ENCODE results near the gene BACE2.

The BACE2 gene

DNA sequence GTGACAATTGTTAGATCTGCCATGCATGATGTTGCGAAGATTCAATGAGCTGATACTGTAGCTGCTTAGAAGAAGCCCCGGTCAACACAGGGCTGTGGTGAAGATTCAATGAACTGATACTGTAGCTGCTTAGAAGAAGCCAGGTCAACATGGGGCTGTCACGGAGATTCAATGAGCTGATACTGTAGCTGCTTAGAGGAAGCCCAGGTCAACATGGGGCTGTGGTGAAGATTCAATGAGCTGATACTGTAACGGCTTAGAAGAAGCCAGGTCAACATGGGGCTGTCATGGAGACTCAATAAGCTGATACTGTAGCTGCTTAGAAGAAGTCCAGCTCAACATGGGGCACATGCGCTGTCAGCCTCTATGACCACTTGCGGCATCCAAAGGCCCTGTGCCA lies 18.8 kb upstream of the BACE2 start:
- DNase-seq: no peak

DNA sequence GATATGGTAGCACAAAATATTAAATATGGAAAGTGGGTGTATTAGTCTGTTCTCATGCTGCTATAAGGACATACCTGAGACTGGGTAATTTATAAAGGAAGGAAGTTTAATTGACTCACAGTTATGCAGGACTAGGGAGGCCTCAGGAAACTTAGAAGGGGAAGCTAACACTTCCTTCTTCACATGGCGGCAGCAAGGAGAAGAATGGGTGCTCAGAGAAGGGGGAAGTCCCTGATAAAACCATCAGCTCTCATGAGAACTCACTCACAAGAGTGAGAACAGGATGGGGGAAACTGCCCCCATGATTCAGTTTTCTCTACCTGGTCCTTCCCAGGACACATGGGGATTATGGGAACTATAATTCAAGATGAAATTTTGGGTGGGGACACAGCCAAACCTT lies 15.8 kb upstream of the BACE2 start:
- no peak for DNase-seq

DNA sequence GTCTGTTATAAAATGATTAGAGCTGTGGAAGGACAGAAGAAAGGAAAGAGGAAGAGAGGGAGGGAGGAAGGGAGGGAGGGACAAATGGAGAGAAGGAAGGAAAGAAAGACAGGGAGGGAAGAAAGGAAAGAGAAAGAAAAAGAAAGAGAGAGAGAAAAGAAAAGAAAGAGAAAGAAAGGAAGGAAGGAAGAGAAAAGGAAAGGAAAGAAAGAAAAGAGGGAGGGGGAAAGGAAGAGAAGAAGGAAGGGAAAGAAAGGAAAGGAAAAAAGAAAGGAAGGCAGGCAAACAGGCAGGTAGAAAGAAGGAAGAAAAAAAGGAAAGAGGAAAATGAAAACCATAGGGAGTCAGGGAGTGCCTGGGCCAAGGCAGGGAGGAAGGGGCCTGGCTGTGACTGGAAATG lies 14.5 kb upstream of the BACE2 start:
- DNase-seq: no peak

- DNase-seq: no peak
Observed at GRCh38 chr21:41156142-41156541, 11.8 kb upstream of the BACE2 start.

- DNase-seq: no peak
Observed at GRCh38 chr21:41158026-41158425, 9.9 kb upstream of the BACE2 start.

- no peak for DNase-seq
Observed at GRCh38 chr21:41160036-41160435, 7.9 kb upstream of the BACE2 start.

- DNase-seq: no peak
Observed at GRCh38 chr21:41161428-41161827, 6.5 kb upstream of the BACE2 start.

DNA sequence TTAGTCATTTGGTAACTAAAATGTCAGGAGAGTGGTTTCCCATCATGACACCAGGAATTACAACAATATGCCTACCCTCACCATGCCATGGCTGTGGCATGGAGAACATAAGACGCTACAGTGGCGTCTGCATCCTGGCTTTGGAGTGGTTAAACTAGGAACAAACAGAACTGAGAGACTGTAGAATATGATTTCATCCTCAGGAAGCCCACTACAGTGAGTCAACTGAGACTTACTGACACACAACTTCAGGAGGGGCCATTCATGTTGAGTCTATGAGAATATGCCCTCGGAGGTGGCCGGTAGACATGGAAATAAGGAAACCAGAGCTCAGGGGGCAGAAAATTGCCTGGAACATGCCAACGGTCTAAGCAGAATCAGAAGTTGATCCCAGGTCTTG lies 5.9 kb upstream of the BACE2 start:
- no peak for DNase-seq

DNA sequence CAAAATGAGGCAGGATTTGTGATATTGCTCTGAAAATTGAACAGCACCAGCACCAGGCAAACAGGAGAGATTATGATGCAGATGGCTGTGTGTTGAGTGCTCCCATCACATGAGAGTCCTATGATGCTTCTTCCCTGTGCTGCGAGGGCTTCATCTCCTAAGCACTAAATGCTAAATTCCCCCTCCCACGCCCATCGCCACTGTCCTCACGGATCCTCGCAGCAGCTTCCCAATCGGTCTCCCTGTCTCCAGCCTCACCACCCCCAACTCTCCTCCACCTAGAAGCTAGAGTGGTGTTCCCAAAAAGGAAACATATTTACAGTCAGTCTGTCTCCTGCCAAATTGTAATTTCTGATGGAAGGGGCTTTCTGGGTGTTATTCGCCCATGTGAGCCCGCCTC lies 4.9 kb upstream of the BACE2 start:
- DNase-seq: no peak

- no peak for DNase-seq
Observed at GRCh38 chr21:41164052-41164451, 3.9 kb upstream of the BACE2 start.

GRCh38 chr21:41164981-41165655 lies 2.8 kb upstream of the BACE2 start:
- DNase-seq: no peak

- no peak for DNase-seq
Observed at GRCh38 chr21:41166884-41167283, 1.1 kb upstream of the BACE2 start.

DNA sequence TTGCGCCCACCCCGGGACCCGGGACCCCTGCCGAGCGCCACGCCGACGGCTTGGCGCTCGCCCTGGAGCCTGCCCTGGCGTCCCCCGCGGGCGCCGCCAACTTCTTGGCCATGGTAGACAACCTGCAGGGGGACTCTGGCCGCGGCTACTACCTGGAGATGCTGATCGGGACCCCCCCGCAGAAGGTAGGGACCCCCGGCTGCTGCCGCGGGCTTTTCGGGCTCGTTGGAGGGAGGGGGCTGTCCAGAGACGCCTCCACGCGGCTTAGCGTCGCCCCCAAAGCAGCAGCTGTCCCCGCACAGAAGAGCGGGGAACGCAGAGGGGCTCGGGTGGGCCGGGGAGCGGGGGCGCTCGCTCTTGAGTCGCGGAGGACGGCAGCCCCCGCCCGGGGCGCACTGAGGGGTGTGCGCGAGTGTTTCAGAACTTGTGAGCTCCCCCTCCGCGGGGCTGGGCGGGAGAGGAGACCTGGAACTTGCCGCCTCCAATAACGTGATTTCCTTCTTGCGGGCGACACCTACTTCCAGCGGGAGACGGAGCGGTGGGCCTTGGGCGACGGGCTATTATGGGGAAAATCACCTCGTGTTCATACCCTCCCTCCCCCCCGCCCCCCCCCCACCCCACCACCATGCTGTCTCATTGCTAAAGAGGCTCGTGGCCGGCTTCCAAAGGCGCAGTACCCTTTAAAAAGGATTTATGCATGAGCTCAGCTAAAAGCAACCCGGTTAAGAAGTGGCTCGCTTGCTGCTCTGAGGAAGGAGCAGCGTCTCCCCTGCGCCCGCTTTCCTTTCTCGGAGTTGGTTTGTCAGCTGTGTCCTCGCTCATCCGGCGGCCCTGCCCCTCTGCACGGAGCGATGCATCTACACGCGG lies 664 bp downstream of the BACE2 start:
- DNase-seq: no peak

GRCh38 chr21:41169258-41169576 lies 1.3 kb downstream of the BACE2 start:
- no peak for DNase-seq

DNA sequence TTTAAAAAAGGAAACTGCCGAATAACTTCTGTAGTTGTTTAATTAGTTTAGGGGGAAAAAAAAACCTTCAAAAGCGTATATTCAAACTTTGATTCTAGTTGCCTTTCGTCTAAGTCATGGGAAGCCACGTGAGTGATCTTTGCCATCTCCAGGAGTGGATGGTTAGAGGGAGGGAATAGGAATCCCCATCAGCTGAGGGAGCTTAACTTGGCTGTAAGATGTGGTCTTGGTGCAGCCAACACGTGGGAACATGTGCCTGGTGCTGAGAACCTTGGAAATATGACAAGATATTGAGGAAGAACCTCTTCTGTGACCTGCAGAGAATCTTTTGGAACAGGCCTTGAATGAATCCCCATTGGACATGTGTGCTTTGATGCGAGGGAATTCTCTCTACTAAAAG lies 1.7 kb downstream of the BACE2 start:
- no peak for DNase-seq

DNA sequence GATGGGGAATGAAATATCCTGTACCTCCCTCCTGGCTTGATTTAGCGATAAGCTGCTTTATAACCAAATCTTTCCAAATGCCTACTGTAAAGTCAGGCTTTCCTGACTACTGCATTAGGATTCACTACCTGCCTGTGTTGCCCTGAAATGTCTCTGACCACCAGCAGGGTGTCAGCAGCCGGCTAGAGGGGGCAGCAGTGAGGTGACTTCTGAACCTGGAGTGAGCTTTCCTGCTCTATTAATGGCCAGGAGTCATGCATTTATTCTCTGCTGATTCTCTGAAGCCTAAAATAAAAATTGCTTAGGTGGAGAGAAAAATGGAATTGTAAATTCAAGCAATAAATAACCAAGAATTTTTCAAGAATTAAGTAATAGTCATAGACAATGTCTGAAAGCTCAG lies 2.5 kb downstream of the BACE2 start:
- DNase-seq: no peak

DNA sequence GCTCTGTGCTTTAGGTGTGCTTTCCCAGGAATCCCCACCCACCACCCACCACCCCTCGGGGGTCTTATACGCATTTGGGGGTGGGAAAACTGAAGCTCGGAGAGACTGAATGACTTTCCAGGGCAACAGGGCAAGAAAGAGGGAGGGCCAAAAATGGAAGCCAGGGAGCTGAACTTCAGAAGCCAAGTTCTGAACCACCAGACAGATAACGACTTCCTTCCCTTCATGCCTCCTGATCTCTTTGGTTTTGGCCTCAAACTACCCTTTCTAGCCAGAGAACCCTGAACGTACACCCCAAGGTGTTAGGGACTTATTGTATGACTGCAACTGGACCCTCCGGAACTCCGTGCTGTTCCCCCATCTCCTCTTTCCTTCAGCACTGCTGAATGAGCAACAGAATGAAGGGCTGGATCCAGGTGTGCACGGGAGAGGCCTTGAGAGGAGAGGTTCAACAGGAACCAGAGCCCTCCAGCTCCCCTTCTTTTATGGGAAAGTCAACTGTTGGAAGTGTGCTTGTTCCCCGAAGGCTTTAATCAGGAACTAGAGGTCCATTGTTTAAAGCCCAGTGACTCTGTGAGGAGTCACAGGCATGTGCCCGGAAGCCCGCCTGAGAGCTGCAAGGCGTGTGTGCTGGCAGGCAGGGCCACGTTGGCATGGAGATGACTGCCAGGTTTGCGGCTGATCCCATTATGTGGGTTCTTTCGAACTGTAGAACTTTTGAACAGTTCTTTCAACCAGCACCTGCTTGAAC lies 3.1 kb downstream of the BACE2 start:
- no peak for DNase-seq

- DNase-seq: no peak
Observed at GRCh38 chr21:41175080-41175479, 7.1 kb downstream of the BACE2 start.

- no peak for DNase-seq
Observed at GRCh38 chr21:41176846-41177245, 8.9 kb downstream of the BACE2 start.

DNA sequence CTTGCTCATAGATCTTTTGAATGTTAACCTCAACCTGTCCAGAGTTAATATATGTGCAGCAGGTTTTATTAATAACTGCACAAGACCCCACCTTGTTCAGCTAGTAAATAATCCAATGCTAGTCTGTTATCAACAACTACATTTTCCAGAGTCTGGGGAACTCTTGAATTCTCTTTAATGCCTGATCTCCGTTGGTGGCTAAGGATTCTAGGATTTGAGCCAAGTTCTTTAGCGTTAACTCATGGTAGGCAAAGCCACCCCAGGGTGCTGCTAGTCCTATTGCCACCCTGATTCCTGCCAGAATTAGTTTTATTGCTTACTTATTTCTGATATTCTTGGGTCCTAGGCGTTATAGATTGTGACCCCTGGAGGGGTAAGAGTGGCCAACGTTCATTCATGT lies 12.8 kb downstream of the BACE2 start:
- DNase-seq: no peak

DNA sequence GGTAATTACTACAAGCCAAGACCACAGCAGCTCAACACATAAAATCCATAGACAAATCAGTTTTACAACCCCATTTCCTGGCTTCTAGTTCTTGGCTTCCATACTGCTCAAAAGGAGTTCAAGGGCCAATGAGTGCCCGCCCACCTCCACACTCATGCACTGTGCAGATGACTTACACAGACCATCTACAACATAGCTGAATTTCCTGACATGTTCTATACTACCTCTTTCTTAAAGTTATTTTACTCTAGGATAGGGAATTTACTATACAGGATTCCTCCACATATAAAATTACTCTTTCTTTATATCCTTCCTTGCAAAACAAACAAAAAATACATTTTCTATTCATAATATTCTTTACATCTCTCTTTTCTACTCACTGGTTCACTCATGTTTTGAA lies 14.6 kb downstream of the BACE2 start:
- DNase-seq: no peak

- no peak for DNase-seq
Observed at GRCh38 chr21:41183575-41183974, 15.6 kb downstream of the BACE2 start.

DNA sequence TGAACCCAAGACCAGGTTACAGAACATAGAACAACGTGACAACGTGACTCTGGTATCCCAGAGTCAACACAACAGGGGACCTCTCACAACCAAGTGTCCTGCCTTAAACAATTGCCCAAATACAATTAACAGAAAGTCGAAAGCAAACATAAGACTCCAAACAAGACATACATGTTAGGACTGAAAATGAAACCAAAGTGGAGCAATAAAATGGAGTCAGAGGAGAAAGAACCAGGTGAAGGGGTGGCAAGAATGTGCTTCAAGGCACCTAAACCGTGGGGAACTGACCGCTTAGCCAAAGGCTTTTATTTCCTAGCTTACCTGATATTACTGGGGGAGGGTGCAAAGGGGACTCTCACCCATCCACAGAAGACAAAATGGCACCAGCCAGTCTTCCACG lies 17.8 kb downstream of the BACE2 start:
- no peak for DNase-seq

Measured in SIG-M5 (cell line).